GM19467 (cell line): ENCODE data around the gene FBLN7.
"Not testable (repeated sequence)": the region's sequence is repeated elsewhere in the genome, so short reads cannot be mapped to it uniquely, and the experiment has no call there.

ENCODE experiments used
- ATAC-seq: cut with Tn5 transposase; IDR thresholded peaks from one replicate; pipeline ENCODE4 v1.9.1; 2021; ENCODE audit warnings: mild to moderate bottlenecking, moderate library complexity; ENCODE audit not compliant: unreplicated experiment

Gene FBLN7, protein sequence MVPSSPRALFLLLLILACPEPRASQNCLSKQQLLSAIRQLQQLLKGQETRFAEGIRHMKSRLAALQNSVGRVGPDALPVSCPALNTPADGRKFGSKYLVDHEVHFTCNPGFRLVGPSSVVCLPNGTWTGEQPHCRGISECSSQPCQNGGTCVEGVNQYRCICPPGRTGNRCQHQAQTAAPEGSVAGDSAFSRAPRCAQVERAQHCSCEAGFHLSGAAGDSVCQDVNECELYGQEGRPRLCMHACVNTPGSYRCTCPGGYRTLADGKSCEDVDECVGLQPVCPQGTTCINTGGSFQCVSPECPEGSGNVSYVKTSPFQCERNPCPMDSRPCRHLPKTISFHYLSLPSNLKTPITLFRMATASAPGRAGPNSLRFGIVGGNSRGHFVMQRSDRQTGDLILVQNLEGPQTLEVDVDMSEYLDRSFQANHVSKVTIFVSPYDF

DNA sequence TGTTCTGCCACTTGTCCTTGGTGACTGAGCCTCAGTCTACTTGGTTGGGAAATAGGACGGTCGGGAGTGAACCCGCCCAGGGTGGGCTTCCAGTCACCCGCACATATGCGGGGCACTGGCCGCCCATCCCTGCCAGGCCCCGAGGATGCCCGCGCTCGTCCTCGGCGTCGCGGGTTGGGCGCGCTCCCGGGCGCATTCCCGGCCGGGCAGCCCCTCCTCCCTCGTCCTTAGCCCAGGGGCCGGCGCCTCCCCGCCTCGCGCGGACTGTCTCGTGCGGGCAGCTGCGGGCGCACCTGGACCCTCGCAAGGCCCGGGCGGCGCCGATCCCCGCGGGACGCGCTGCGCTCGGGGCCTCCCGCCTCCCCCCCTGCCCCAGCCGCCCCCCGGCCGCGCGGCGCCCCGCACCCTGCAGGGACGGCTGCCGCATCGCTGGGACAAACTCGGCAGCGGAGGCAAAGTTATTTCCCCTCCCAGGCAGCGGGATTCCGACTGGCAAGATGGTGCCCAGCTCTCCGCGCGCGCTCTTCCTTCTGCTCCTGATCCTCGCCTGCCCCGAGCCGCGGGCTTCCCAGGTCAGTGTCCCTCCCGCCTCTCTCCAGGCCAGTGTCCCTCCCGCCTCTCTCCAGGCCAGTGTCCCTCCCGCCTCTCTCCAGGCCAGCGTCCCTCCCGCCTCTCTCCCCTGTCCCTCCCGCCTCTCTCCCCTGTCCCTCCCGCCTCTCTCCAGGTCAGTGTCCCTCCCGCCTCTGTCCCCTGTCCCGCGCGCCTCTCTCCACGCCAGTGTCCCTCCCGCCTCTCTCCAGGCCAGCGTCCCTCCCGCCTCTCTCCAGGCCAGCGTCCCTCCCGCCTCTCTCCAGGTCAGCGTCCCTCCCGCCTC lies at the start of gene FBLN7:
TSS of gene FBLN7 (plus strand) at position 227 of the 874 bp plus-strand sequence. CDS start at position 498, 271 bp downstream.
- ATAC-seq: no peak

- ATAC-seq: no peak
Observed at GRCh38 chr2:112089375-112089774, 48.8 kb upstream of the FBLN7 start.

DNA sequence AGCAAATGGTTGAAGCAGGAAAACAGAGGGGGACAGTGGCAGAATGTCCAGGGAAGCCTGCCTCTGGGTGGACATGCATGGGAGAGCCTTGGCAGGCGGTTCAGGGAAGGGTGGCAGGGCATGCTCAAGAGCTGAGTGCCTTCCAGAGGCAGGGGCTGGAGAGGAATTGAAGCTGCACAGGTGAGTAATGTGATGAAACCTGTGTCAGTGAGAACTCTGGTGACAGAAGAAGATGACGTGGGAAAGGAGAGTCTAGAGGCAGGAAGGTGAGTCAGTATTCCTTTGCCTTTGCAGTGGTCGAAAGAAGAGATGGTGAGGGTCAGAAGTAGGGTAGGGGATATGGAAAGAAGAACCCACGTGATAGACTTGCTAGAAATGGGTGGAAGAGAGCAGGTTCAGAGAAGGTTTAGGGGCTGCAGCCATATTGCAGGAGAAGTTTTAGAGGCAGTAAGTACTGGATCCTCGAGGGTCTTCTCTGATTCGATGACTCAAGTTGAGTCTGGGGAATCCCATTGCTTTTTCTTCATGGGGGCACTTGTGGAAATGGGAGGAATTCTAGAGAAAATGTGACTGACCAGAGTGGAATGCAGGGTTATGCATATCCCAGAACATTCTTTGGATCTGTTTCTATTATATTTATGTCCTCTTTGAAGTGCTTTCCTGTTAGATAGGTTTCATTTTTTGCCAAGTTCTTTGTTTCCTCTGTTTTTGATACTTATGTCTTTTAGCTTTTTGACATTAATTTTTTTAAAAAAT lies 45.7 kb upstream of the FBLN7 start:
- ATAC-seq: no peak

DNA sequence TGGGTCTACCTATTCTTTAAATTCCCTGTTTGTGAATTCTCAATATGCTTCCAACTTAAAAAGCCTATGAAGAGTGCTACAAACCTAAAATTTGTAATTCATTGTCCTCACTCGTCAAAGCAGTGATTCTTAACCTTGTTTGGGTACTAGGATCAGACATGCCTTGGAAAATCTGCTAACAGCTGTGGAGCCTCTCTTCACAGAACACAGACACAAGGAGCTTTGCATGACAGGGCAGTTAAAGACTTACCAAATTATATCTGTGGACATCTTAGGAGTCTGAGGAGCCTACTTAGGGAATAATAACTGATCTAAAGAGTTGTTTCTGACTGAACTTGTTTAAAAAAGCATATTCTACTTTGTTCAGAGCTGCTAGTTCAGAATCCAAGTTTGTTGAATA lies 45.0 kb upstream of the FBLN7 start:
- no peak for ATAC-seq

DNA sequence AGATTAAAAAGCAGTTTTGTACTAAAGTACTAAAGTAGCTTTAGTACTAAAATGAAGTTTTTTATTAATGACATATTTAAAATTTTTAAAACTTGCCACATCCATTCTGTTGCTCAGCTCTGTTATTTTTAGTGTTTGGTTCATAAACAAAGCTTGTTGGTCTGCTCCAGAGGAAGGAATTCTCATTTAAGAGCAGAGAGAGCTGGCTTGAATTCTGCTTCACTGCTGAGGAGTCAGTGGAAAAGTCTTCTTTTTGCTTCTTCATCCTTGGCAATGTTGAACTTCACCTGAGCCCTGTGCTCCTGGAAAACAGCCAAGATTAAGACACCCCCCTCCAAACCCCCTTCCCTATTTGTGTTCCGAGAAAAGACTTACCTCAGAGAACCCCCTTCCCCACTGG lies 42.5 kb upstream of the FBLN7 start:
- ATAC-seq: no peak

DNA sequence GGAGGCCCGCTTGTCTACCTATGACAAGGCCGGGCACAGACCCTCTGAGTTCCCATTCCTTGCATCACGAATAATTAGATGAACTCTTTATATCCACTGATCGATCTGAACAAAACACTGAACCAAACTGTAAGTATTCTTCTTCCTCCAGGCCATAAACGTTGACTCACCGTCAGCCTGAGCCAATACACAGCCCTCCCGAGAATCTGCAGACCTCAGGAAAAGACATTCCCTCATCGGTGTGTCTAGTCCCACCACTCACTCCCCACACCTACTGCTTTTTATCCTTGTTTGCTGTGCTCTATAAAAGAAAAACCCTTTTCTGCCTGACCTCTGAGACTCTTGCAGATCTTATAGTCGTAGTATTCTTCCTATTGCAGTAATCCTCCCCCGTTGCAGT lies 42.1 kb upstream of the FBLN7 start:
- no peak for ATAC-seq

- no peak for ATAC-seq
Observed at GRCh38 chr2:112108178-112108832, 29.9 kb upstream of the FBLN7 start.

DNA sequence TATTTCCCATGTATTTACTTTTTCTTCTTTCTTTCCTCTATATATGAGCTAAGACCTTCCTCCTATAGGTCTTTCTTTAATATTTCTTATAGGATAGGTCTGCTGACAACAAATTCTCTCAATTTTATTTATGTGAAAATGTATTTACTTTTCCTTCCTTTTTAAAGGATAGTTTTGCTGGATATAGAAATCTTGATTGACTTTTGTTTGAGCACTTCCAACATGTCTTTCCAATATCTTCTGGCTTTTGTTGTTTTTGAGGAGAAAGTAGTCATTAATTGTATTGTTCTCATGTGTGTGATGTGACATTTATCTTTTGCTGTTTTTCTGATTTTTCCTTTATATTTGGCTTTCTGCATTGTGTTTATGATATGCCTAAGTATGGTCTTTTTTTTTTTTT lies 28.9 kb upstream of the FBLN7 start:
- no peak for ATAC-seq

- ATAC-seq: no peak
Observed at GRCh38 chr2:112110966-112111365, 27.2 kb upstream of the FBLN7 start.

GRCh38 chr2:112113354-112113753 lies 24.8 kb upstream of the FBLN7 start:
- not testable (repeated sequence) for ATAC-seq

- no peak for ATAC-seq
Observed at GRCh38 chr2:112118148-112118547, 20.0 kb upstream of the FBLN7 start.

DNA sequence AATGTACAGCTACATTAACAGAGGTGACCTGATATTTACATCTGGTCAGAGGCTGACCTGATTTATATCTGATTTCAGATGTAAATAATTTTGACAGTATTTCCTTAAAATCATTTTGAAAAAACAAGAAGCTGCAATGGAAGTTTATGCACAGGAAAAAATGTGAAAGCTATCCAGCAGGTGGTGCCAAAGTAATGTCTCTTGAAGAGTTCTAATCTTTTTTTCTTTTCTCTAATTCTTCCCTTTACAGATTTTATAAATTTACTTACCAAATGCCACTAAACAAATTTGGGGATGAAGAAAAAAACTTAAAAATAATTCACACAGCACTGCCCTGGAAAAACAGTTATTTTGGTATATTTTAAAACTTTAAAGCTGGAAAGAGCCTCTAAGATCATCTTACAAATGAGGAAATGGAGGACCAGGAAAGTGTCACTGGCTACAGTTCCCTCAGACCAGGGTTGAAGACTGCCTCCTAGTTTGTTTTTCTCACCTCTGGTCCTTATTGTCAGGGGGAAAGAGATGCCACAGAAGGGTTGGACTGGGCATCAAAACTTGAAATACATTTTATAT lies 16.4 kb upstream of the FBLN7 start:
- no peak for ATAC-seq

DNA sequence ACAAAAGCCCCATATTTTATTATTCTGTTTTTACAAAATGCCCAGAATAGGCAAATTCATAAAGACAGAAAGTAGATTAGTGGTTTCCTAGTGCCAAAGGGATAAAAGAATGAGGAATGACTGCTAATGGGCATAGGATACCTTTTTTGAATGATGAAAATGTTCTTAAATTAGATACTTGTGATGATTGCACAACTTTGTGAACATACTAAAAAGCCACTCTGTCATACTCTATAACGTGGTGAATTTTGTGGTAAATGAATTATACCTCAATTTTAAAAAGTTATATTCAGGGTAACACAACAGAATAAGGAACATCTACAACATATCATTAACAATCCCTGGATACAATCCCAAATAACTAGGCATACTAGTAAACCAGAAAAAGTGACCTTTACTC lies 9.1 kb upstream of the FBLN7 start:
- ATAC-seq: no peak

- ATAC-seq: no peak
Observed at GRCh38 chr2:112133344-112133743, 4.8 kb upstream of the FBLN7 start.

DNA sequence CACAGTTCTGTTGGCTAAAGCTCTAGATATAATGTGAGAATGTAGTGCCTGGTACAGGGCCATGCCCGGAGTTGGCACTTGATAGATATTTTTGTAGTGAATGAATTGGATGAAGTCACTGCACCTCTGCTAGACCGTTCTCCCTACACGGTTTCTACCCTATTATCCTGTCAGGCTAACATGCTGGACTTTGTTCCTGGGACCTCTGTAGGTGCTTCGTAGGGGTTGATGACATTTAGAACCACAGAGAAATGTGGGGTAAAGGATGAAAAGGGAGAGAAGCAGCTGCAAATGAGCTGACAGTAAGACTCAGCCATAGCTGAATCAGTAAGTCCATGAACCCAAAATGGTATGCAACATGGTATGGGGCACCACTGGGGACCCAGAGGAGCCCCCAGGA lies 4.1 kb upstream of the FBLN7 start:
- ATAC-seq: no peak

DNA sequence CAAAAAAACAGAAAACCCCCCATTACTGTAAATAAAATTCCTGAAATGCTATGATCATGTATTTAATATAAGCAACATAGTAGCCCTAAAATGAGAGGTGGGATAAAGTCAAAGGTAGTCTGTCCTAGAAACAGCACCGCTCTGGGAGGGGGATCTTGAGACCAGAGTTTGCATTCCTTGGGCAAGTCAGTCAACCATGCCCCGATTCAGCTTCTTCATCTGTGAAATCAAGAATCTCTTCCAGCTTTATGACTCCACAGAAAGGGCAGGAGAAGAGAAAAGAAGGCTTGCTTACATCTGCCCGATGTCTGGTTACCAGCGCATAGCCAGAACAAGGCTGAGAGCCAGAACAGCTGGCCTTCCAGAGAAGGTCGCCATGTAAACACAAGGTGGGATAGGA lies 2.1 kb upstream of the FBLN7 start:
- no peak for ATAC-seq

- ATAC-seq: no peak
Observed at GRCh38 chr2:112137516-112138158, 548 bp upstream of the FBLN7 start.

GRCh38 chr2:112139033-112139614 lies 939 bp downstream of the FBLN7 start:
- not testable (repeated sequence) for ATAC-seq

- not testable (repeated sequence) for ATAC-seq
Observed at GRCh38 chr2:112139661-112140204, 1.5 kb downstream of the FBLN7 start.
